ENCODE results near the gene COL7A1. TPM values are rescaled to one million over a fixed set of nuclear protein-coding genes. Genes with fewer than 3 reads are reported as not detected.

The COL7A1 gene
- total RNA-seq, 1 donor from 2014 or later: 3.7 TPM

- no peak for DNase-seq
- Histone ChIP-seq H3K4me3 (no peak overlapping the region), H3K4me1 (peaks cover 3% of the 10 kb centered on the region), H3K27me3 (peaks cover 11% of the 10 kb centered on the region), H3K9me3 (no peaks in the 10 kb centered on the region), H3K36me3 (peaks cover 44% of the 10 kb centered on the region), H3K27ac (no peak overlapping the region)
- intact Hi-C loops (cut with DNase I): no loop called here
- TF ChIP-seq, protein P1, sequence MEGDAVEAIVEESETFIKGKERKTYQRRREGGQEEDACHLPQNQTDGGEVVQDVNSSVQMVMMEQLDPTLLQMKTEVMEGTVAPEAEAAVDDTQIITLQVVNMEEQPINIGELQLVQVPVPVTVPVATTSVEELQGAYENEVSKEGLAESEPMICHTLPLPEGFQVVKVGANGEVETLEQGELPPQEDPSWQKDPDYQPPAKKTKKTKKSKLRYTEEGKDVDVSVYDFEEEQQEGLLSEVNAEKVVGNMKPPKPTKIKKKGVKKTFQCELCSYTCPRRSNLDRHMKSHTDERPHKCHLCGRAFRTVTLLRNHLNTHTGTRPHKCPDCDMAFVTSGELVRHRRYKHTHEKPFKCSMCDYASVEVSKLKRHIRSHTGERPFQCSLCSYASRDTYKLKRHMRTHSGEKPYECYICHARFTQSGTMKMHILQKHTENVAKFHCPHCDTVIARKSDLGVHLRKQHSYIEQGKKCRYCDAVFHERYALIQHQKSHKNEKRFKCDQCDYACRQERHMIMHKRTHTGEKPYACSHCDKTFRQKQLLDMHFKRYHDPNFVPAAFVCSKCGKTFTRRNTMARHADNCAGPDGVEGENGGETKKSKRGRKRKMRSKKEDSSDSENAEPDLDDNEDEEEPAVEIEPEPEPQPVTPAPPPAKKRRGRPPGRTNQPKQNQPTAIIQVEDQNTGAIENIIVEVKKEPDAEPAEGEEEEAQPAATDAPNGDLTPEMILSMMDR (IDR thresholded peaks at IDR 0.05): no peak
- ATAC-seq: no peak
Measured at GRCh38 chr3:48597408-48597800, 2.3 kb upstream of the COL7A1 start.

- H3K9me3 ChIP-seq: no peaks in the 10 kb centered on the region
- ATAC-seq (no peak), DNase-seq (no peak)
- H3K4me1 ChIP-seq: peaks cover 3% of the 10 kb centered on the region
- no peak overlapping the region for H3K4me3 ChIP-seq
- TF ChIP-seq, protein P1 (IDR thresholded peaks at IDR 0.05): no peak
- peaks cover 38% of the 10 kb centered on the region for H3K36me3 ChIP-seq
- no peak overlapping the region for H3K27ac ChIP-seq
- intact Hi-C loops (cut with DNase I): no loop called here
- peaks cover 13% of the 10 kb centered on the region for H3K27me3 ChIP-seq
Measured at GRCh38 chr3:48596676-48597407, 1.7 kb upstream of the COL7A1 start.

DNA sequence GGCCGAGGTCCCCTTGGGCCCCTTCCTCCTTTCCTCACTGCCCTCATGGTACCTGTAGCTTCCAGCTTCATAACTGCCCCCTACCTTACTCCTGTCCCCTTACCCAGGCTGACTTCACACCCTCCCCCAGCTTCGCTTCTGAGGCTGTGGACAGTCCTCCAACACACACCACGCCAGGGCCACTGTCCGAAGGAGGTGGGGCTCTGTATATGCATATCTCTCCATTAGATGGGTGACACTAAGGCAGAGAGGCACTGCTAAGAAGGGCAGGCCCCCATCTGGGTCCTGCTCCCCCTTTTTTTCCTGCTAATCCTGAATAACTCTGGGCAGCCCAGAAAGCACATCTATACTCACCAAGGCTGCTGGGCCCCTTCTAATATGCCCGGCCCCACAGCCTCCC, 1.0 kb upstream of the COL7A1 start:
- TF ChIP-seq, protein P1 (IDR thresholded peaks at IDR 0.05): no peak
- peaks cover 13% of the 10 kb centered on the region for H3K27me3 ChIP-seq
- H3K36me3 ChIP-seq: peaks cover 31% of the 10 kb centered on the region
- no peaks in the 10 kb centered on the region for H3K9me3 ChIP-seq
- no peak overlapping the region for H3K4me3 ChIP-seq
- H3K27ac ChIP-seq: no peak overlapping the region
- intact Hi-C loops (cut with DNase I): no loop called here
- no peak for DNase-seq
- peaks cover 3% of the 10 kb centered on the region for H3K4me1 ChIP-seq
- no peak for ATAC-seq

- Histone ChIP-seq H3K36me3 (peaks cover 26% of the 10 kb centered on the region), H3K27me3 (peaks cover 13% of the 10 kb centered on the region), H3K4me1 (peaks cover 3% of the 10 kb centered on the region), H3K4me3 (no peak overlapping the region), H3K9me3 (no peaks in the 10 kb centered on the region), H3K27ac (no peak overlapping the region)
- DNase-seq (no peak), ATAC-seq (no peak)
- intact Hi-C loops (cut with DNase I): no loop called here
- TF ChIP-seq, protein P1 (IDR thresholded peaks at IDR 0.05): no peak
Measured at GRCh38 chr3:48595526-48596121, 495 bp upstream of the COL7A1 start.

DNA sequence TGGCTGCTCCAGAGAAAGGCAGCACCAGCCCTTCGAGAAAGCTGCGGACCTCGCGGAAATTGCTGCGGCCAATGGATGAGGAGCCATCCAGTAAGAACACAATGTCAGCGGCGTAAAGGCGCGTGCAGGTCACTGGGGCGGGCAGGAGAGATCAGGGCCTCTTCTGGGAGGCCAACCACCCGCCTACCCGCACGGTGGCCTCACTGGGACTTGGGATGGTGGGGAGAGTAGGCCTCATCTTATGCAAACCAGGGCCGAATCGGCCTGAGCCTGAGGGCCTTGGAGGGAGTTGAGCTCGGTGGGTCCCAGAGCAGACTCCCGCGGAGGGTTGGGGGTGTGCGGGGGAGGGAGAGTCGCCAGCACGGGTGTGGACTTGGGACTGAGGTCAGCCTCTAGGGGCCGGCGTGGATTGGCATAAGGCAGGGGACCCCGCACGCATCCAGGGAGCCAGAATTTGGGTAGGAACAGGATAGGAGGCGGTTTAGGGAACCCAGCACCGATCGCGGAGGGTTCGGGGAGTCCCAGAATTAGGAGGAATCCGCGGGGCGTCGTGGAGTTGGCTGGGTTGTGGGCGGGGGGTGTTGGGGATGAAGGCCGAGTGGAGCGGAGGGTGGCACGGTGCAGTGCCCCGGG, 596 bp downstream of the COL7A1 start:
- H3K27me3 ChIP-seq: peaks cover 13% of the 10 kb centered on the region
- no peaks in the 10 kb centered on the region for H3K9me3 ChIP-seq
- no peak for ATAC-seq
- no peak overlapping the region for H3K27ac ChIP-seq
- no peak for DNase-seq
- intact Hi-C loops (cut with DNase I): no loop called here
- H3K4me1 ChIP-seq: peaks cover 3% of the 10 kb centered on the region
- H3K4me3 ChIP-seq: no peak overlapping the region
- TF ChIP-seq, protein P1 (IDR thresholded peaks at IDR 0.05): no peak
- H3K36me3 ChIP-seq: peaks cover 15% of the 10 kb centered on the region
